DOHH2 (cell line): ENCODE data around the gene ZNF532.

Experiments
- H3F3A ChIP-seq: fragments of 200-600 bp; sonication (generic), shearing (Covaris generic); 2 replicates; pipeline ENCODE4 v1.6.0; 2016; ENCODE audit warnings: antibody characterized with exemption, mild to moderate bottlenecking; ENCODE audit not compliant: control insufficient read depth, insufficient read depth
- H3K27ac ChIP-seq: fragments of 200-600 bp; sonication (generic); 2 replicates; pipeline ENCODE4 v1.5.1; 2014; ENCODE audit warnings: low read depth, mild to moderate bottlenecking, low read length, moderate library complexity
- H3K27me3 ChIP-seq: fragments of 200-600 bp; sonication (generic); 2 replicates; pipeline ENCODE4 v1.6.1; 2014; ENCODE audit warnings: mild to moderate bottlenecking, low read length, mixed read lengths; ENCODE audit not compliant: control insufficient read depth
- H3K36me3 ChIP-seq: fragments of 200-600 bp; sonication (generic); 2 replicates; pipeline ENCODE4 v1.6.1; 2014; ENCODE audit warnings: mild to moderate bottlenecking, low read length, moderate library complexity, mixed read lengths; ENCODE audit not compliant: control insufficient read depth
- H3K4me1 ChIP-seq: fragments of 200-600 bp; sonication (generic); 2 replicates; pipeline ENCODE4 v1.6.1; 2014; ENCODE audit warnings: mild to moderate bottlenecking, low read length, mixed read lengths; ENCODE audit not compliant: control insufficient read depth
- H3K4me2 ChIP-seq: fragments of 200-600 bp; sonication (generic); 2 replicates; pipeline ENCODE4 v1.6.0; 2014; ENCODE audit warnings: mild to moderate bottlenecking, low read length, moderate library complexity
- H3K4me3 ChIP-seq: fragments of 200-600 bp; sonication (generic); 2 replicates; pipeline ENCODE4 v1.5.1; 2014; ENCODE audit warnings: mild to moderate bottlenecking, low read length, mixed read lengths
- H3K79me2 ChIP-seq: fragments of 200-600 bp; sonication (generic); 2 replicates; pipeline ENCODE4 v1.6.1; 2014; ENCODE audit warnings: mild to moderate bottlenecking, low read length, mixed read lengths; ENCODE audit not compliant: control insufficient read depth
- H3K9me2 ChIP-seq: fragments of 200-600 bp; sonication (generic); replicated peaks from 2 replicates; pipeline ENCODE4 v1.6.1; 2014; ENCODE audit warnings: mild to moderate bottlenecking, low read length, mixed read lengths; ENCODE audit not compliant: control insufficient read depth
- H3K9me3 ChIP-seq: fragments of 200-600 bp; sonication (generic); 2 replicates; pipeline ENCODE4 v1.6.1; 2014; ENCODE audit warnings: antibody characterized with exemption, low read length, mixed read lengths; ENCODE audit not compliant: control insufficient read depth, insufficient read depth
- H4K20me1 ChIP-seq: fragments of 200-600 bp; sonication (generic); 2 replicates; pipeline ENCODE4 v1.6.0; 2014; ENCODE audit warnings: low read depth, mild to moderate bottlenecking, antibody characterized with exemption, low read length, moderate library complexity; ENCODE audit not compliant: control insufficient read depth, insufficient read depth
- CTCF ChIP-seq: fragments of 200-600 bp; sonication (generic); IDR thresholded peaks from one replicate; pipeline ENCODE4 v1.5.1; 2014; ENCODE audit warnings: antibody characterized with exemption, mild to moderate bottlenecking, low read depth, low read length; ENCODE audit not compliant: poor library complexity, severe bottlenecking
- EZH2phosphoT487 ChIP-seq: fragments of 200-600 bp; sonication (generic); IDR thresholded peaks from 2 replicates; pipeline ENCODE4 v1.6.1; 2017; ENCODE audit warnings: borderline replicate concordance, mild to moderate bottlenecking, antibody characterized with exemption, low read length, moderate library complexity, mixed read lengths

Gene ZNF532

GRCh38 chr18:58856881-58857280 lies 7.8 kb upstream of the ZNF532 start:
- no peaks in the 10 kb centered on the region for H4K20me1 ChIP-seq
- no peaks in the 10 kb centered on the region for H3K9me2 ChIP-seq
- peaks cover 3% of the 10 kb centered on the region; the same call in 1 of the 2 replicates for H3F3A ChIP-seq
- H3K36me3 ChIP-seq, result no peaks in the 10 kb centered on the region
- H3K27me3 ChIP-seq, result peaks cover 4% of the 10 kb centered on the region; the same call in 1 of the 2 replicates
- TF ChIP-seq EZH2phosphoT487 (no peak), CTCF (no peak)
- no peak overlapping the region for H3K4me3 ChIP-seq
- H3K27ac ChIP-seq, result no peak overlapping the region
- H3K9me3 ChIP-seq, result no peaks in the 10 kb centered on the region
- no peak overlapping the region for H3K4me2 ChIP-seq
- H3K79me2 ChIP-seq, result peaks cover under 1% of the 10 kb centered on the region; the same call in 1 of the 2 replicates
- peaks cover 17% of the 10 kb centered on the region for H3K4me1 ChIP-seq

GRCh38 chr18:58858591-58859468 lies 5.8 kb upstream of the ZNF532 start:
- H3K4me3 ChIP-seq, result no peak overlapping the region
- TF ChIP-seq CTCF (no peak), EZH2phosphoT487 (no peak)
- peaks cover 18% of the 10 kb centered on the region for H3K79me2 ChIP-seq
- H4K20me1 ChIP-seq, result no peaks in the 10 kb centered on the region
- no peaks in the 10 kb centered on the region for H3K9me2 ChIP-seq
- no peaks in the 10 kb centered on the region for H3K36me3 ChIP-seq
- no peaks in the 10 kb centered on the region for H3K9me3 ChIP-seq
- H3F3A ChIP-seq, result peaks cover 3% of the 10 kb centered on the region; the same call in 1 of the 2 replicates
- no peaks in the 10 kb centered on the region for H3K27me3 ChIP-seq
- H3K27ac ChIP-seq, result no peak overlapping the region
- no peak overlapping the region for H3K4me2 ChIP-seq
- H3K4me1 ChIP-seq, result peaks cover 30% of the 10 kb centered on the region

- Histone ChIP-seq H3K4me2 (no peak overlapping the region), H3K27ac (no peak overlapping the region), H3K79me2 (peaks cover 27% of the 10 kb centered on the region), H4K20me1 (no peaks in the 10 kb centered on the region), H3K4me1 (peaks cover 39% of the 10 kb centered on the region), H3K27me3 (no peaks in the 10 kb centered on the region), H3K36me3 (peaks cover 6% of the 10 kb centered on the region), H3K9me2 (no peaks in the 10 kb centered on the region), H3K9me3 (no peaks in the 10 kb centered on the region), H3K4me3 (no peak overlapping the region), H3F3A (peaks cover 3% of the 10 kb centered on the region; the same call in 1 of the 2 replicates)
- TF ChIP-seq EZH2phosphoT487 (no peak), CTCF (no peak)
These were observed 4.8 kb upstream of the ZNF532 start for GRCh38 chr18:58859907-58860306.
